Endothelial cell of umbilical vein (primary cell): ENCODE data around the gene HMGN1. TPM values are rescaled to one million over a fixed set of nuclear protein-coding genes. Genes with fewer than 3 reads are reported as not detected.

ENCODE experiments used
- BruUV-seq: library from RNA; stranded (reverse); fragments of 400-500 nt; replicated peaks from 2 replicates; lab custom pipeline; 2021; lab: Mats Ljungman, UMichigan
- CTCF ChIA-PET: fragments of 300-600, 350-600 bp; sonication (Branson Sonifier 250); formaldehyde crosslinking; loops from one replicate; lab custom pipeline; 2021; ENCODE audit warnings: antibody characterized with exemption, inconsistent platforms; lab: Charles Lee
- POLR2A ChIA-PET: fragments of 300-600, 350-600 bp; sonication (Branson Sonifier 250); formaldehyde crosslinking; loops from one replicate; lab custom pipeline; 2021; ENCODE audit warnings: antibody characterized with exemption, inconsistent platforms; lab: Charles Lee
- DNase-seq: peaks from one replicate; pipeline ENCODE4 v3.0.0-alpha.2; 2011; ENCODE audit warnings: low read depth, low spot score
- FAIRE-seq: peaks from 2 replicates; lab custom pipeline; 2011; peaks lifted over from hg19 to GRCh38; lab: Jason Lieb, UNC
- H2AFZ ChIP-seq: 2 replicates; pipeline ENCODE4 v1.6.0; 2012; ENCODE audit warnings: low read depth, low read length, control low read depth, inconsistent platforms
- H3K27ac ChIP-seq: 2 replicates; pipeline ENCODE4 v1.5.1; 2011; ENCODE audit warnings: low read depth, mild to moderate bottlenecking, control low read depth, low read length, moderate library complexity; ENCODE audit not compliant: insufficient read depth
- H3K27me3 ChIP-seq, 2 experiments: 2 replicates each; pipeline versions ENCODE4 v1.6.0 to v1.6.1; 2011; ENCODE audit warnings: low read length in 2 of 2, mixed read lengths in 1 of 2; ENCODE audit not compliant: control insufficient read depth in 2 of 2, insufficient read depth in 2 of 2
- H3K36me3 ChIP-seq, 2 experiments: 2 replicates in 1 of 2; 3 replicates in 1 of 2; pipeline ENCODE4 v1.5.1; 2011; ENCODE audit warnings: low read length in 2 of 2, mild to moderate bottlenecking in 1 of 2, moderate library complexity in 1 of 2; ENCODE audit not compliant: control insufficient read depth in 2 of 2, insufficient read depth in 2 of 2; ENCODE audit errors: extremely low read depth in 1 of 2
- H3K4me1 ChIP-seq: 3 replicates; pipeline ENCODE4 v1.5.1; 2011; ENCODE audit warnings: mild to moderate bottlenecking, low read length; ENCODE audit not compliant: control insufficient read depth, insufficient read depth; ENCODE audit errors: extremely low read depth
- H3K4me2 ChIP-seq: 2 replicates; pipeline ENCODE4 v1.6.1; 2011; ENCODE audit warnings: low read length, control low read depth, mixed read lengths; ENCODE audit not compliant: insufficient read depth
- H3K4me3 ChIP-seq, 3 experiments: fragments of 200-600 bp in 1 of 3; sonication (generic), shearing (Covaris generic) in 1 of 3; replicated peaks in 1 of 3; 2 replicates each; pipeline ENCODE4 v1.5.1; 2011 to 2016; ENCODE audit warnings: control low read depth in 3 of 3, low read length in 3 of 3, mild to moderate bottlenecking in 2 of 3, inconsistent platforms in 1 of 3, low read depth in 1 of 3, moderate library complexity in 1 of 3; ENCODE audit not compliant: insufficient read depth in 1 of 3
- H3K79me2 ChIP-seq: 2 replicates; pipeline ENCODE4 v1.6.0; 2012; ENCODE audit warnings: low read length, inconsistent platforms; ENCODE audit not compliant: control insufficient read depth, insufficient read depth
- H3K9ac ChIP-seq: replicated peaks from 2 replicates; pipeline ENCODE3; 2011; ENCODE audit warnings: low read length, control low read depth; ENCODE audit not compliant: insufficient read depth; ENCODE audit errors: extremely low read depth
- H3K9me1 ChIP-seq: replicated peaks from 3 replicates; pipeline ENCODE4 v1.6.0; 2011; ENCODE audit warnings: mild to moderate bottlenecking, low read length; ENCODE audit not compliant: control insufficient read depth, insufficient read depth; ENCODE audit errors: extremely low read depth
- H3K9me3 ChIP-seq: replicated peaks from 2 replicates; pipeline ENCODE4 v1.5.1; 2012; ENCODE audit warnings: low read length, inconsistent platforms; ENCODE audit not compliant: control insufficient read depth, insufficient read depth
- H4K20me1 ChIP-seq: replicated peaks from 2 replicates; pipeline ENCODE3; 2011; ENCODE audit warnings: mild to moderate bottlenecking, low read length; ENCODE audit not compliant: control insufficient read depth, insufficient read depth; ENCODE audit errors: extremely low read depth
- CTCF ChIP-seq, 2 donors: IDR thresholded peaks; 1 replicate in 1 of 2; 2 replicates in 1 of 2; pipeline ENCODE4 v1.5.1; 2011; ENCODE audit warnings: low read length in 2 of 2, mild to moderate bottlenecking in 2 of 2, moderate library complexity in 2 of 2, control low read depth in 1 of 2, inconsistent platforms in 1 of 2, low read depth in 1 of 2; ENCODE audit not compliant: insufficient read depth in 1 of 2; ENCODE audit errors: extremely low read depth in 1 of 2
- EZH2 ChIP-seq: IDR thresholded peaks from 2 replicates; pipeline ENCODE4 v1.6.1; 2012; ENCODE audit warnings: borderline replicate concordance, low read depth, mild to moderate bottlenecking, moderate library complexity, low read length, inconsistent platforms; ENCODE audit not compliant: severe bottlenecking
- FOS ChIP-seq: IDR thresholded peaks from 2 replicates; pipeline ENCODE4 v1.6.1; 2011; ENCODE audit warnings: mild to moderate bottlenecking, low read length, moderate library complexity, borderline replicate concordance; ENCODE audit not compliant: insufficient read depth
- GATA2 ChIP-seq: IDR thresholded peaks from 2 replicates; pipeline ENCODE4 v1.7.0; 2011; ENCODE audit warnings: low read depth, mild to moderate bottlenecking, moderate library complexity, mixed read lengths, low read length; ENCODE audit not compliant: insufficient read length, insufficient read depth
- JUN ChIP-seq: IDR thresholded peaks from 2 replicates; pipeline ENCODE4 v1.6.1; 2011; ENCODE audit warnings: borderline replicate concordance, low read depth; ENCODE audit not compliant: insufficient read length, insufficient read depth
- MAX ChIP-seq: IDR thresholded peaks from 2 replicates; pipeline ENCODE4 v1.6.1; 2011; ENCODE audit not compliant: insufficient read depth, insufficient read length
- POLR2A ChIP-seq: IDR thresholded peaks from 2 replicates; pipeline ENCODE4 v1.6.1; 2012; ENCODE audit warnings: low read depth, mild to moderate bottlenecking, control low read depth, low read length
- POLR2AphosphoS5 ChIP-seq: IDR thresholded peaks from 2 replicates; pipeline ENCODE4 v1.6.1; 2012; ENCODE audit warnings: low read depth, mild to moderate bottlenecking, control low read depth, low read length, moderate library complexity; ENCODE audit not compliant: insufficient read depth
- dilution Hi-C: fragments of 300-500 bp; cut with MboI; formaldehyde crosslinking; loops from one replicate; pipeline ENCODE4 v1.15.0; 2019; ENCODE audit warnings: low sequenced_read_pairs; ENCODE audit not compliant: extremely low pct_ligation_motif_present
- intact Hi-C: fragments of 100-400 bp; cut with micrococcal nuclease; formaldehyde crosslinking; loops from one replicate; pipeline ENCODE4 v1.10.0; 2022
- polyA plus RNA-seq, 4 experiments: library from polyadenylated mRNA; depleted of rRNA in 3 of 4; stranded (reverse) in 3 of 4; unstranded in 1 of 4; fragments of >200 nt; gene quantifications; 2 replicates each; pipeline versions ENCODE4 v1.2.1 to v1.2.3, GENCODE V29; 2011 to 2012; ENCODE audit warnings: missing spikeins in 1 of 4
- total RNA-seq: library from RNA; stranded (reverse); gene quantifications from 2 replicates; pipeline ENCODE4 v1.2.3, GENCODE V29; 2021

HMGN1 gene
- total and polyA plus RNA-seq, 2 donors (not counting 3 experiments of a cell fraction or from before 2014, with no cell fraction given): 162 to 360 TPM

- no peaks in the 10 kb centered on the region for H3K9me1 ChIP-seq
- H2AFZ ChIP-seq: peak overlapping the region; percentile 63
- H3K9me3 ChIP-seq: no peaks in the 10 kb centered on the region
- peak overlapping the region; percentile 92 for H3K4me2 ChIP-seq
- no peaks in the 10 kb centered on the region for H3K27me3 ChIP-seq
- peak overlapping the region; percentile 71 for H3K27ac ChIP-seq
- intact Hi-C loops (loop anchor here (2.0 kb wide), 1 partner anchor 32 kb away; the partner anchor contains the start of gene HMGN1), dilution Hi-C loops (no loop called here)
- BruUV-seq: no TSS peak
- FAIRE-seq (no peak), DNase-seq (no peak)
- peak overlapping the region; percentile 88 for H3K9ac ChIP-seq
- ChIA-PET POLR2A (interaction anchor here (1.2 kb wide), 1 partner anchor 64 kb away, joined by 3 read pairs; no protein-coding TSS in a partner anchor), CTCF (interaction anchor here (1.5 kb wide), 1 partner anchor 33 kb away, joined by 6 read pairs; no protein-coding TSS in a partner anchor)
- peaks cover 24% of the 10 kb centered on the region for H3K79me2 ChIP-seq
- H4K20me1 ChIP-seq: no peaks in the 10 kb centered on the region
- H3K4me1 ChIP-seq: peaks cover 20% of the 10 kb centered on the region
- no peaks in the 10 kb centered on the region for H3K36me3 ChIP-seq
- TF ChIP-seq POLR2AphosphoS5 (no peak), FOS (no peak), JUN (no peak), MAX (no peak), EZH2 (no peak), GATA2 (no peak), POLR2A (no peak), CTCF (IDR thresholded peaks at IDR 0.05; ENCODE audit: extremely low read depth in 1 of 2, insufficient read depth in 1 of 2, low read depth in 1 of 2, low read length in 2 of 2) (no peak)
- H3K4me3 ChIP-seq: peak overlapping the region; percentile 28 to 80 (median 78)
Measured at GRCh38 chr21:39381009-39381408, 32.1 kb upstream of the HMGN1 start.
